Liver (tissue), 3 donors: ENCODE data around the gene SPINK6.

Experiments
- CTCF ChIP-seq: fragments of 150-350 bp; IDR thresholded peaks from 2 replicates; pipeline ENCODE4 v1.5.1; 2017; ENCODE audit warnings: improper control_type of control experiment, low read depth, low read length; ENCODE audit not compliant: missing input control
- EGR1 ChIP-seq, 2 donors: IDR thresholded peaks; 2 replicates each; pipeline ENCODE4 v1.6.1; 2016 to 2018; ENCODE audit warnings: antibody characterized with exemption in 2 of 2, low read depth in 2 of 2
- GABPA ChIP-seq, 2 donors: IDR thresholded peaks in 1 of 2; conservative IDR thresholded peaks in 1 of 2; 2 replicates each; pipeline ENCODE4 v1.6.1; 2016; ENCODE audit warnings: antibody characterized with exemption in 2 of 2, mild to moderate bottlenecking in 1 of 2, moderate library complexity in 1 of 2
- RAD21 ChIP-seq, 2 donors: IDR thresholded peaks; 2 replicates each; pipeline ENCODE4 v1.6.1; 2016; ENCODE audit warnings: antibody characterized with exemption in 2 of 2, mild to moderate bottlenecking in 2 of 2
- SP1 ChIP-seq: IDR thresholded peaks from 2 replicates; pipeline ENCODE4 v1.6.1; 2018; ENCODE audit warnings: antibody characterized with exemption, mild to moderate bottlenecking
- TAF1 ChIP-seq: conservative IDR thresholded peaks from 2 replicates; pipeline ENCODE4 v1.6.1; 2016; ENCODE audit warnings: antibody characterized with exemption, mild to moderate bottlenecking
- ZBTB33 ChIP-seq: IDR thresholded peaks from 2 replicates; pipeline ENCODE4 v1.6.1; 2016; ENCODE audit warnings: antibody characterized with exemption
- donor health status: healthy.
- donor health status: healthy.

- TF ChIP-seq TAF1 (no peak), ZBTB33 (no peak), SP1 (no peak), RAD21 (IDR thresholded peaks at IDR 0.05) (no peak), GABPA (IDR thresholded peaks at IDR 0.05 in 1 of 2, conservative IDR thresholded peaks at IDR 0.05 in 1 of 2) (no peak), EGR1 (IDR thresholded peaks at IDR 0.05; ENCODE audit: low read depth in 2 of 2) (no peak), CTCF (no peak)
These were observed 26.4 kb upstream of the SPINK6 start for GRCh38 chr5:148176480-148176879.
